Vagina (tissue), 2 donors: Measurements from ENCODE around the gene SLC35A3.

ENCODE experiments used
- POLR2AphosphoS5 ChIP-seq, 2 donors: sonication (generic); formaldehyde crosslinking; IDR thresholded peaks; one replicate each; pipeline ENCODE4 v1.9.0; 2017; ENCODE audit warnings: antibody characterized with exemption in 2 of 2, mild to moderate bottlenecking in 2 of 2, low read depth in 1 of 2; ENCODE audit not compliant: insufficient read depth in 1 of 2
- TF ChIP-seq, protein P1 (sequence below), 3 experiments: fragments of 450-650 bp in 2 of 3; fragments of 200-600 bp in 1 of 3; sonication (generic) in 1 of 3; IDR thresholded peaks; one replicate each; pipeline ENCODE4 v1.5.1; 2017 to 2019; ENCODE audit warnings: antibody characterized with exemption in 3 of 3, mild to moderate bottlenecking in 2 of 3, moderate library complexity in 2 of 3

DNA sequence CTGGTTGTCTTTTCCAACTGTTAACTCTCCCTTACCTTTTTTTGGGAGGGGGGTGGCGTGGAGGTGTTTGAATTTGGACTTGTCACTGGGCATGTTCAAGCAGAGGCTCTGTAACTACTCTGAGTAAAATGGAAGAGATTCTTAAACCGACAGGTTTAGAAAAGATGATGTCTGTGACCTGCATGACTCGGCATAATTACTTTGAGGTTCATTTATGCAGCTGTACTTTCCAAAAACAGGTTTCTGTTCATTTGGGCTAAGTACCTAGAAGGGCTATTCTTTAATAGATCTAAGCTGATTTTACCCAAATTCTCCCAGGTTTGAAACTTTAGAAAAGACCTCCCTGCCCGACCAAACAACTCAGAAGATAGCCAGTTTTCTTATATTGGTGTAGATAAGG, 80.3 kb downstream of the SLC35A3 start:
- TF ChIP-seq, protein P1, sequence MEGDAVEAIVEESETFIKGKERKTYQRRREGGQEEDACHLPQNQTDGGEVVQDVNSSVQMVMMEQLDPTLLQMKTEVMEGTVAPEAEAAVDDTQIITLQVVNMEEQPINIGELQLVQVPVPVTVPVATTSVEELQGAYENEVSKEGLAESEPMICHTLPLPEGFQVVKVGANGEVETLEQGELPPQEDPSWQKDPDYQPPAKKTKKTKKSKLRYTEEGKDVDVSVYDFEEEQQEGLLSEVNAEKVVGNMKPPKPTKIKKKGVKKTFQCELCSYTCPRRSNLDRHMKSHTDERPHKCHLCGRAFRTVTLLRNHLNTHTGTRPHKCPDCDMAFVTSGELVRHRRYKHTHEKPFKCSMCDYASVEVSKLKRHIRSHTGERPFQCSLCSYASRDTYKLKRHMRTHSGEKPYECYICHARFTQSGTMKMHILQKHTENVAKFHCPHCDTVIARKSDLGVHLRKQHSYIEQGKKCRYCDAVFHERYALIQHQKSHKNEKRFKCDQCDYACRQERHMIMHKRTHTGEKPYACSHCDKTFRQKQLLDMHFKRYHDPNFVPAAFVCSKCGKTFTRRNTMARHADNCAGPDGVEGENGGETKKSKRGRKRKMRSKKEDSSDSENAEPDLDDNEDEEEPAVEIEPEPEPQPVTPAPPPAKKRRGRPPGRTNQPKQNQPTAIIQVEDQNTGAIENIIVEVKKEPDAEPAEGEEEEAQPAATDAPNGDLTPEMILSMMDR (IDR thresholded peaks at IDR 0.05), result no peak
- no peak for TF ChIP-seq POLR2AphosphoS5 (IDR thresholded peaks at IDR 0.05; ENCODE audit: insufficient read depth in 1 of 2, low read depth in 1 of 2)
